Loucy (cell line): ENCODE data around the gene GRIA3.

Experiments
- H2AFZ ChIP-seq: fragments of 200-600 bp; sonication (generic); 2 replicates; pipeline ENCODE4 v1.6.0; 2016; ENCODE audit warnings: antibody characterized with exemption, mild to moderate bottlenecking, low read length, moderate library complexity
- H3F3A ChIP-seq: fragments of 200-600 bp; 2 replicates; pipeline ENCODE4 v1.6.0; 2016; ENCODE audit warnings: antibody characterized with exemption, low read depth, mild to moderate bottlenecking
- H3K27me3 ChIP-seq: fragments of 200-600 bp; sonication (generic); 2 replicates; pipeline ENCODE4 v1.6.1; 2014; ENCODE audit warnings: low read length, mild to moderate bottlenecking; ENCODE audit not compliant: insufficient read depth, poor library complexity, severe bottlenecking
- H3K36me3 ChIP-seq: fragments of 200-600 bp; sonication (generic); 2 replicates; pipeline ENCODE4 v1.6.1; 2016; ENCODE audit warnings: low read length; ENCODE audit not compliant: insufficient read depth
- H3K4me1 ChIP-seq: fragments of 200-600 bp; sonication (generic); 2 replicates; pipeline ENCODE4 v1.5.1; 2014; ENCODE audit warnings: low read length, mild to moderate bottlenecking; ENCODE audit not compliant: insufficient read depth, poor library complexity, severe bottlenecking
- H3K4me2 ChIP-seq: fragments of 200-600 bp; sonication (generic); 2 replicates; pipeline ENCODE4 v1.6.0; 2014; ENCODE audit warnings: antibody characterized with exemption, low read length, low read depth, mild to moderate bottlenecking; ENCODE audit not compliant: poor library complexity, severe bottlenecking
- H3K4me3 ChIP-seq: fragments of 200-600 bp; sonication (generic); 2 replicates; pipeline ENCODE4 v1.5.1; 2014; ENCODE audit warnings: low read length, mild to moderate bottlenecking, mixed read lengths; ENCODE audit not compliant: poor library complexity, severe bottlenecking
- H3K79me2 ChIP-seq: fragments of 200-600 bp; sonication (generic); 2 replicates; pipeline ENCODE4 v1.6.1; 2014; ENCODE audit warnings: low read length; ENCODE audit not compliant: insufficient read depth
- H3K9ac ChIP-seq: fragments of 200-600 bp; sonication (generic); 2 replicates; pipeline ENCODE4 v1.6.0; 2014; ENCODE audit warnings: mild to moderate bottlenecking, low read depth, low read length, moderate library complexity; ENCODE audit not compliant: poor library complexity, severe bottlenecking
- H3K9me2 ChIP-seq: fragments of 200-600 bp; sonication (generic); replicated peaks from 2 replicates; pipeline ENCODE4 v1.6.1; 2016; ENCODE audit warnings: low read depth, low read length, mixed read lengths
- H3K9me3 ChIP-seq: fragments of 200-600 bp; sonication (generic); 2 replicates; pipeline ENCODE4 v1.6.1; 2014; ENCODE audit warnings: mild to moderate bottlenecking, antibody characterized with exemption, low read length, low read depth; ENCODE audit not compliant: insufficient read depth
- H4K20me1 ChIP-seq: fragments of 200-600 bp; sonication (generic); 2 replicates; pipeline ENCODE4 v1.6.0; 2014; ENCODE audit warnings: antibody characterized with exemption, low read length, mild to moderate bottlenecking; ENCODE audit not compliant: insufficient read depth, poor library complexity, severe bottlenecking
- EZH2phosphoT487 ChIP-seq: fragments of 200-600 bp; IDR thresholded peaks from 2 replicates; pipeline ENCODE4 v1.6.1; 2018; ENCODE audit warnings: antibody characterized with exemption, mild to moderate bottlenecking, moderate library complexity, borderline replicate concordance
- TF ChIP-seq, protein P1 (sequence below): fragments of 200-600 bp; sonication (generic); conservative IDR thresholded peaks from 2 replicates; pipeline ENCODE4 v1.5.1; 2014; ENCODE audit warnings: mild to moderate bottlenecking, antibody characterized with exemption, low read length

GRIA3 gene

GRCh38 chrX:123464709-123465108 is 280.6 kb downstream of the GRIA3 start:
- TF ChIP-seq EZH2phosphoT487: no peak
- TF ChIP-seq, protein P1, sequence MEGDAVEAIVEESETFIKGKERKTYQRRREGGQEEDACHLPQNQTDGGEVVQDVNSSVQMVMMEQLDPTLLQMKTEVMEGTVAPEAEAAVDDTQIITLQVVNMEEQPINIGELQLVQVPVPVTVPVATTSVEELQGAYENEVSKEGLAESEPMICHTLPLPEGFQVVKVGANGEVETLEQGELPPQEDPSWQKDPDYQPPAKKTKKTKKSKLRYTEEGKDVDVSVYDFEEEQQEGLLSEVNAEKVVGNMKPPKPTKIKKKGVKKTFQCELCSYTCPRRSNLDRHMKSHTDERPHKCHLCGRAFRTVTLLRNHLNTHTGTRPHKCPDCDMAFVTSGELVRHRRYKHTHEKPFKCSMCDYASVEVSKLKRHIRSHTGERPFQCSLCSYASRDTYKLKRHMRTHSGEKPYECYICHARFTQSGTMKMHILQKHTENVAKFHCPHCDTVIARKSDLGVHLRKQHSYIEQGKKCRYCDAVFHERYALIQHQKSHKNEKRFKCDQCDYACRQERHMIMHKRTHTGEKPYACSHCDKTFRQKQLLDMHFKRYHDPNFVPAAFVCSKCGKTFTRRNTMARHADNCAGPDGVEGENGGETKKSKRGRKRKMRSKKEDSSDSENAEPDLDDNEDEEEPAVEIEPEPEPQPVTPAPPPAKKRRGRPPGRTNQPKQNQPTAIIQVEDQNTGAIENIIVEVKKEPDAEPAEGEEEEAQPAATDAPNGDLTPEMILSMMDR: no peak
- Histone ChIP-seq H3K4me1 (no peaks in the 10 kb centered on the region), H3K27me3 (no peaks in the 10 kb centered on the region), H3K9me3 (no peaks in the 10 kb centered on the region), H3K4me3 (no peak overlapping the region), H3K9ac (no peak overlapping the region), H3K9me2 (no peaks in the 10 kb centered on the region), H4K20me1 (no peaks in the 10 kb centered on the region), H2AFZ (no peak overlapping the region), H3K36me3 (no peaks in the 10 kb centered on the region), H3F3A (no peaks in the 10 kb centered on the region), H3K4me2 (no peak overlapping the region), H3K79me2 (no peaks in the 10 kb centered on the region)

- Histone ChIP-seq H3K9ac (no peak overlapping the region), H2AFZ (no peak overlapping the region), H3K4me1 (no peaks in the 10 kb centered on the region), H3K9me2 (no peaks in the 10 kb centered on the region), H3F3A (no peaks in the 10 kb centered on the region), H3K27me3 (no peaks in the 10 kb centered on the region), H3K9me3 (no peaks in the 10 kb centered on the region), H3K4me3 (no peak overlapping the region), H3K4me2 (no peak overlapping the region), H4K20me1 (no peaks in the 10 kb centered on the region), H3K36me3 (no peaks in the 10 kb centered on the region), H3K79me2 (no peaks in the 10 kb centered on the region)
- TF ChIP-seq EZH2phosphoT487: no peak
- TF ChIP-seq, protein P1: no peak
Measured at GRCh38 chrX:123468481-123468880, 284.4 kb downstream of the GRIA3 start.

GRCh38 chrX:123475068-123475724 is 291.1 kb downstream of the GRIA3 start:
- no peak overlapping the region for H3K4me2 ChIP-seq
- no peak overlapping the region for H3K4me3 ChIP-seq
- H3F3A ChIP-seq: no peaks in the 10 kb centered on the region
- no peak for TF ChIP-seq EZH2phosphoT487
- TF ChIP-seq, protein P1: no peak
- H3K36me3 ChIP-seq: no peaks in the 10 kb centered on the region
- H3K4me1 ChIP-seq: no peaks in the 10 kb centered on the region
- no peak overlapping the region for H2AFZ ChIP-seq
- H3K9me3 ChIP-seq: no peaks in the 10 kb centered on the region
- H3K27me3 ChIP-seq: no peaks in the 10 kb centered on the region
- H3K79me2 ChIP-seq: no peaks in the 10 kb centered on the region
- no peaks in the 10 kb centered on the region for H3K9me2 ChIP-seq
- H4K20me1 ChIP-seq: no peaks in the 10 kb centered on the region
- no peak overlapping the region for H3K9ac ChIP-seq
